Muscle layer of colon (tissue), 2 donors: Measurements from ENCODE around the gene WDR45.

Source experiments
- H3K27ac ChIP-seq: one replicate; pipeline ENCODE4 v1.7.0; 2013; ENCODE audit warnings: low read depth, mild to moderate bottlenecking, low read length, moderate library complexity
- H3K27me3 ChIP-seq, 2 donors: one replicate each; pipeline ENCODE4 v1.7.0; 2013; ENCODE audit warnings: low read length in 2 of 2, mild to moderate bottlenecking in 2 of 2; ENCODE audit not compliant: insufficient read depth in 2 of 2, control insufficient read depth in 1 of 2
- H3K36me3 ChIP-seq: one replicate; pipeline ENCODE4 v1.7.0; 2013; ENCODE audit warnings: mild to moderate bottlenecking, low read length; ENCODE audit not compliant: insufficient read depth
- H3K4me1 ChIP-seq: one replicate; pipeline ENCODE4 v1.7.0; 2013; ENCODE audit warnings: mild to moderate bottlenecking, low read length; ENCODE audit not compliant: insufficient read depth
- H3K4me3 ChIP-seq, 2 donors: one replicate each; pipeline ENCODE4 v1.7.0; 2013; ENCODE audit warnings: low read length in 2 of 2, low read depth in 1 of 2, mild to moderate bottlenecking in 1 of 2, moderate library complexity in 1 of 2
- H3K9ac ChIP-seq: one replicate; pipeline ENCODE4 v1.7.0; 2013; ENCODE audit warnings: low read length
- H3K9me3 ChIP-seq: one replicate; pipeline ENCODE4 v1.7.0; 2013; ENCODE audit warnings: mild to moderate bottlenecking, low read length
- donor health status: abdominal sarcoma.
- donor health status: Adenocarcinoma of cecum.

The WDR45 gene

GRCh38 chrX:49072712-49073095, 7.0 kb downstream of the WDR45 start:
- Histone ChIP-seq H3K9me3 (no peaks in the 10 kb centered on the region), H3K36me3 (peaks cover 20% of the 10 kb centered on the region), H3K4me3 (peak overlapping the region in 1 of 2 donors; percentile 70), H3K27ac (no peak overlapping the region), H3K27me3 (peaks cover 0 to 7% of the 10 kb centered on the region in 2 donors), H3K4me1 (peaks cover 9% of the 10 kb centered on the region), H3K9ac (peak overlapping the region; percentile 11)

- H3K27ac ChIP-seq, result peak overlapping the region; percentile 48
- H3K9me3 ChIP-seq, result no peaks in the 10 kb centered on the region
- H3K36me3 ChIP-seq, result peaks cover 14% of the 10 kb centered on the region
- no peak overlapping the region for H3K9ac ChIP-seq
- H3K4me3 ChIP-seq, result peak overlapping the region; percentile 36 to 70
- peaks cover 0 to 7% of the 10 kb centered on the region in 2 donors for H3K27me3 ChIP-seq
- peaks cover 9% of the 10 kb centered on the region for H3K4me1 ChIP-seq
These were observed 7.6 kb downstream of the WDR45 start for GRCh38 chrX:49071877-49072711.

GRCh38 chrX:49070988-49071387, 8.7 kb downstream of the WDR45 start:
- Histone ChIP-seq H3K27me3 (peaks cover 0 to 7% of the 10 kb centered on the region in 2 donors), H3K4me3 (no peak overlapping the region), H3K9ac (no peak overlapping the region), H3K36me3 (peaks cover 5% of the 10 kb centered on the region), H3K27ac (no peak overlapping the region), H3K9me3 (no peaks in the 10 kb centered on the region), H3K4me1 (peaks cover 9% of the 10 kb centered on the region)

GRCh38 chrX:49069038-49069437, 10.6 kb downstream of the WDR45 start:
- H3K9ac ChIP-seq, result no peak overlapping the region
- no peaks in the 10 kb centered on the region for H3K9me3 ChIP-seq
- peaks cover 5% of the 10 kb centered on the region for H3K4me1 ChIP-seq
- H3K36me3 ChIP-seq, result no peaks in the 10 kb centered on the region
- peaks cover 0 to 6% of the 10 kb centered on the region in 2 donors for H3K27me3 ChIP-seq
- no peak overlapping the region for H3K27ac ChIP-seq
- H3K4me3 ChIP-seq, result no peak overlapping the region

GRCh38 chrX:49067285-49068120, 12.2 kb downstream of the WDR45 start:
- Histone ChIP-seq H3K27me3 (no peaks in the 10 kb centered on the region), H3K4me1 (no peaks in the 10 kb centered on the region), H3K9me3 (no peaks in the 10 kb centered on the region), H3K9ac (no peak overlapping the region), H3K36me3 (no peaks in the 10 kb centered on the region), H3K4me3 (no peak overlapping the region), H3K27ac (no peak overlapping the region)

GRCh38 chrX:49066690-49067089, 13.0 kb downstream of the WDR45 start:
- Histone ChIP-seq H3K27me3 (no peaks in the 10 kb centered on the region), H3K4me3 (no peak overlapping the region), H3K36me3 (no peaks in the 10 kb centered on the region), H3K9ac (no peak overlapping the region), H3K27ac (no peak overlapping the region), H3K9me3 (no peaks in the 10 kb centered on the region), H3K4me1 (no peaks in the 10 kb centered on the region)

- Histone ChIP-seq H3K36me3 (no peaks in the 10 kb centered on the region), H3K27me3 (no peaks in the 10 kb centered on the region), H3K9ac (no peak overlapping the region), H3K9me3 (no peaks in the 10 kb centered on the region), H3K4me1 (no peaks in the 10 kb centered on the region), H3K4me3 (no peak overlapping the region), H3K27ac (no peak overlapping the region)
These were observed 13.4 kb downstream of the WDR45 start for GRCh38 chrX:49066278-49066677.

- H3K27me3 ChIP-seq, result no peaks in the 10 kb centered on the region
- no peaks in the 10 kb centered on the region for H3K9me3 ChIP-seq
- H3K4me1 ChIP-seq, result no peaks in the 10 kb centered on the region
- H3K27ac ChIP-seq, result no peak overlapping the region
- H3K36me3 ChIP-seq, result no peaks in the 10 kb centered on the region
- no peak overlapping the region for H3K9ac ChIP-seq
- H3K4me3 ChIP-seq, result no peak overlapping the region
These were observed 15.0 kb downstream of the WDR45 start for GRCh38 chrX:49064735-49065134.

GRCh38 chrX:49064303-49064702, 15.4 kb downstream of the WDR45 start:
- Histone ChIP-seq H3K4me1 (no peaks in the 10 kb centered on the region), H3K9ac (no peak overlapping the region), H3K27me3 (no peaks in the 10 kb centered on the region), H3K9me3 (no peaks in the 10 kb centered on the region), H3K36me3 (no peaks in the 10 kb centered on the region), H3K4me3 (no peak overlapping the region), H3K27ac (no peak overlapping the region)

- Histone ChIP-seq H3K4me1 (no peaks in the 10 kb centered on the region), H3K36me3 (no peaks in the 10 kb centered on the region), H3K9me3 (no peaks in the 10 kb centered on the region), H3K9ac (no peak overlapping the region), H3K4me3 (no peak overlapping the region), H3K27ac (no peak overlapping the region), H3K27me3 (peaks cover 0 to 3% of the 10 kb centered on the region in 2 donors)
These were observed 16.0 kb downstream of the WDR45 start for GRCh38 chrX:49063715-49064114.

- Histone ChIP-seq H3K4me3 (no peak overlapping the region), H3K9ac (no peak overlapping the region), H3K27ac (no peak overlapping the region), H3K27me3 (peaks cover 0 to 6% of the 10 kb centered on the region in 2 donors), H3K4me1 (no peaks in the 10 kb centered on the region), H3K9me3 (no peaks in the 10 kb centered on the region), H3K36me3 (no peaks in the 10 kb centered on the region)
These were observed 17.8 kb downstream of the WDR45 start for GRCh38 chrX:49061916-49062315.
